GM23338 (cell line): ENCODE data around the gene DCAF5. TPM values are rescaled to one million over a fixed set of nuclear protein-coding genes. Genes with fewer than 3 reads are reported as not detected.

Source experiments
- ATAC-seq: fragments of 200-7000 bp; cut with Tn5 transposase; 3 replicates; pipeline ENCODE4 v1.9.1; 2020
- DNase-seq: peaks from one replicate; pipeline ENCODE4 v3.0.0-alpha.2; 2015; ENCODE audit warnings: low spot score
- H2AFZ ChIP-seq: fragments of 200-600 bp; sonication (generic); 2 replicates; pipeline ENCODE4 v1.8.0; 2016; ENCODE audit warnings: antibody characterized with exemption, mild to moderate bottlenecking, moderate library complexity
- H3F3A ChIP-seq: fragments of 200-600 bp; sonication (generic); replicated peaks from 2 replicates; pipeline ENCODE4 v1.8.0; 2017; ENCODE audit warnings: antibody characterized with exemption, mixed run types, low read depth
- H3K27ac ChIP-seq: fragments of 200-600 bp; sonication (generic); 2 replicates; pipeline ENCODE4 v1.6.1; 2016; ENCODE audit warnings: low read depth
- H3K27me3 ChIP-seq: fragments of 200-600 bp; sonication (generic); 2 replicates; pipeline ENCODE4 v1.8.0; 2016; ENCODE audit warnings: mild to moderate bottlenecking, mixed run types, moderate library complexity; ENCODE audit not compliant: insufficient read depth
- H3K36me3 ChIP-seq: fragments of 200-600 bp; sonication (generic); 2 replicates; pipeline ENCODE4 v1.8.0; 2016; ENCODE audit warnings: mild to moderate bottlenecking; ENCODE audit not compliant: insufficient read depth
- H3K4me1 ChIP-seq: fragments of 200-600 bp; sonication (generic); 2 replicates; pipeline ENCODE4 v1.8.0; 2016; ENCODE audit warnings: mild to moderate bottlenecking, moderate library complexity; ENCODE audit not compliant: insufficient read depth
- H3K4me2 ChIP-seq: fragments of 200-600 bp; sonication (generic); 2 replicates; pipeline ENCODE4 v1.7.1; 2017; ENCODE audit warnings: mixed run types
- H3K4me3 ChIP-seq: fragments of 200-600 bp; sonication (generic); 2 replicates; pipeline ENCODE4 v1.6.1; 2016; ENCODE audit warnings: mixed run types
- H3K79me2 ChIP-seq: fragments of 200-600 bp; sonication (generic); replicated peaks from 2 replicates; pipeline ENCODE4 v1.8.0; 2017; ENCODE audit warnings: mild to moderate bottlenecking; ENCODE audit not compliant: insufficient read depth
- H3K9me2 ChIP-seq: fragments of 200-600 bp; sonication (generic); 2 replicates; pipeline ENCODE4 v1.8.0; 2017; ENCODE audit not compliant: insufficient read depth
- H4K20me1 ChIP-seq: fragments of 200-600 bp; sonication (generic); replicated peaks from 2 replicates; pipeline ENCODE4 v1.8.0; 2017; ENCODE audit warnings: mild to moderate bottlenecking; ENCODE audit not compliant: insufficient read depth
- H3K27ac Mint-ChIP-seq: 2 replicates; pipeline ENCODE4 v1.8.0; 2020; ENCODE audit warnings: inconsistent platforms, mild to moderate bottlenecking, moderate library complexity, mixed read lengths
- H3K27me3 Mint-ChIP-seq: 3 replicates; pipeline ENCODE4 v1.8.0; 2022; ENCODE audit warnings: low read depth, mild to moderate bottlenecking, moderate library complexity, mixed read lengths, inconsistent platforms; ENCODE audit not compliant: insufficient read depth, poor library complexity
- H3K36me3 Mint-ChIP-seq: 3 replicates; pipeline ENCODE4 v1.8.0; 2021; ENCODE audit warnings: low read depth, mild to moderate bottlenecking, inconsistent platforms, moderate library complexity, mixed read lengths
- H3K4me1 Mint-ChIP-seq: 3 replicates; pipeline ENCODE4 v1.8.0; 2020; ENCODE audit warnings: mild to moderate bottlenecking, inconsistent platforms, mixed read lengths
- H3K4me3 Mint-ChIP-seq: 3 replicates; pipeline ENCODE4 v1.8.0; 2021; ENCODE audit warnings: moderate library complexity, mild to moderate bottlenecking, inconsistent platforms, mixed read lengths
- H3K9me3 Mint-ChIP-seq: 3 replicates; pipeline ENCODE4 v1.8.0; 2020; ENCODE audit warnings: moderate library complexity, mild to moderate bottlenecking, inconsistent platforms, mixed read lengths
- CREB1 ChIP-seq: fragments of 250-450 bp; sonication (Bioruptor Pico); IDR thresholded peaks from 2 replicates; pipeline ENCODE4 v1.5.0; 2020; ENCODE audit warnings: low read depth, mild to moderate bottlenecking, moderate library complexity
- ETS1 ChIP-seq: IDR thresholded peaks from 2 replicates; pipeline ENCODE4 v1.6.1; 2016; ENCODE audit warnings: antibody characterized with exemption
- EZH2 ChIP-seq: fragments of 200-600 bp; sonication (generic); IDR thresholded peaks from one replicate; pipeline ENCODE4 v1.8.0; 2017; ENCODE audit warnings: antibody characterized with exemption, mild to moderate bottlenecking, low read depth; ENCODE audit not compliant: unreplicated experiment
- EZH2phosphoT487 ChIP-seq: fragments of 200-600 bp; sonication (generic); IDR thresholded peaks from one replicate; pipeline ENCODE4 v1.8.1; 2018; ENCODE audit warnings: antibody characterized with exemption; ENCODE audit not compliant: unreplicated experiment
- JUNB ChIP-seq: IDR thresholded peaks from one replicate; pipeline ENCODE4 v1.6.1; 2016; ENCODE audit warnings: antibody characterized with exemption; ENCODE audit not compliant: unreplicated experiment
- NANOG ChIP-seq: IDR thresholded peaks from 2 replicates; pipeline ENCODE4 v1.6.1; 2016; ENCODE audit warnings: antibody characterized with exemption, borderline replicate concordance
- POLR2AphosphoS5 ChIP-seq: IDR thresholded peaks from 2 replicates; pipeline ENCODE4 v1.6.1; 2016; ENCODE audit warnings: antibody characterized with exemption, low read depth
- STAT1 ChIP-seq: IDR thresholded peaks from one replicate; pipeline ENCODE4 v1.6.1; 2016; ENCODE audit warnings: antibody characterized with exemption; ENCODE audit not compliant: unreplicated experiment
- ZNF114 ChIP-seq: fragments of 250-450 bp; sonication (Bioruptor Pico); IDR thresholded peaks from 2 replicates; pipeline ENCODE4 v1.5.0; 2020; ENCODE audit warnings: mild to moderate bottlenecking, moderate library complexity
- ZNF331 ChIP-seq: fragments of 250-450 bp; sonication (Bioruptor Pico); IDR thresholded peaks from 2 replicates; pipeline ENCODE4 v1.5.0; 2020; ENCODE audit warnings: low read depth, mild to moderate bottlenecking, moderate library complexity
- ZNF462 ChIP-seq: fragments of 250-450 bp; sonication (Bioruptor Pico); IDR thresholded peaks from 2 replicates; pipeline ENCODE4 v1.5.0; 2020; ENCODE audit warnings: mild to moderate bottlenecking, moderate library complexity
- polyA plus RNA-seq: library from polyadenylated mRNA; unstranded; fragments of >200 nt; fragmentation: Nextera tagmentation; extraction: Ambion mirVana; gene quantifications from 2 replicates; pipeline ENCODE4 v1.2.1, GENCODE V29; 2016
- total RNA-seq: library from RNA; depleted of rRNA; stranded (reverse); fragments of >200 nt; shearing (Covaris generic); gene quantifications from 2 replicates; pipeline ENCODE4 v1.2.3, GENCODE V29; 2014
- TF ChIP-seq, protein P1 (sequence below), 2 experiments: fragments of 200-600 bp in 1 of 2; sonication (generic) in 1 of 2; conservative IDR thresholded peaks; 2 replicates each; pipeline versions ENCODE4 v1.5.1 to v1.6.1; 2016 to 2017; ENCODE audit warnings: antibody characterized with exemption in 2 of 2, low read depth in 2 of 2, mild to moderate bottlenecking in 2 of 2, moderate library complexity in 1 of 2
- TF ChIP-seq, protein P2 (sequence below): IDR thresholded peaks from one replicate; pipeline ENCODE4 v1.6.1; 2018; ENCODE audit warnings: antibody characterized with exemption; ENCODE audit not compliant: unreplicated experiment

The DCAF5 gene
- total and polyA plus RNA-seq, 2 experiments from 2014 or later, result 14.0 to 15.2 TPM

- Histone ChIP-seq H3K27ac (no peak overlapping the region), H3K4me1 (peaks cover 19% of the 10 kb centered on the region), H4K20me1 (no peaks in the 10 kb centered on the region), H3F3A (0 out of 2 replicates have a peak, but pooled peaks cover 3% of the 10 kb centered on the region), H3K79me2 (no peaks in the 10 kb centered on the region), H2AFZ (no peak overlapping the region; the same call in 1 of the 2 replicates), H3K4me2 (peak overlapping the region; percentile 49), H3K4me3 (no peak overlapping the region), H3K27me3 (no peaks in the 10 kb centered on the region), H3K36me3 (no peaks in the 10 kb centered on the region), H3K9me2 (no peaks in the 10 kb centered on the region)
- no peaks in the 10 kb centered on the region for H3K36me3 Mint-ChIP-seq
- peaks cover 47% of the 10 kb centered on the region for H3K4me1 Mint-ChIP-seq
- peaks cover 18% of the 10 kb centered on the region for H3K27me3 Mint-ChIP-seq
- H3K4me3 Mint-ChIP-seq, result peak overlapping the region; percentile 13; the same call in 1 of the 3 replicates
- TF ChIP-seq JUNB, result no peak
- TF ChIP-seq, protein P1, sequence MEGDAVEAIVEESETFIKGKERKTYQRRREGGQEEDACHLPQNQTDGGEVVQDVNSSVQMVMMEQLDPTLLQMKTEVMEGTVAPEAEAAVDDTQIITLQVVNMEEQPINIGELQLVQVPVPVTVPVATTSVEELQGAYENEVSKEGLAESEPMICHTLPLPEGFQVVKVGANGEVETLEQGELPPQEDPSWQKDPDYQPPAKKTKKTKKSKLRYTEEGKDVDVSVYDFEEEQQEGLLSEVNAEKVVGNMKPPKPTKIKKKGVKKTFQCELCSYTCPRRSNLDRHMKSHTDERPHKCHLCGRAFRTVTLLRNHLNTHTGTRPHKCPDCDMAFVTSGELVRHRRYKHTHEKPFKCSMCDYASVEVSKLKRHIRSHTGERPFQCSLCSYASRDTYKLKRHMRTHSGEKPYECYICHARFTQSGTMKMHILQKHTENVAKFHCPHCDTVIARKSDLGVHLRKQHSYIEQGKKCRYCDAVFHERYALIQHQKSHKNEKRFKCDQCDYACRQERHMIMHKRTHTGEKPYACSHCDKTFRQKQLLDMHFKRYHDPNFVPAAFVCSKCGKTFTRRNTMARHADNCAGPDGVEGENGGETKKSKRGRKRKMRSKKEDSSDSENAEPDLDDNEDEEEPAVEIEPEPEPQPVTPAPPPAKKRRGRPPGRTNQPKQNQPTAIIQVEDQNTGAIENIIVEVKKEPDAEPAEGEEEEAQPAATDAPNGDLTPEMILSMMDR (conservative IDR thresholded peaks at IDR 0.05; ENCODE audit: low read depth in 2 of 2), result no peak
- no peak for TF ChIP-seq ETS1
- TF ChIP-seq EZH2phosphoT487, result no peak
- TF ChIP-seq POLR2AphosphoS5, result no peak
- peak; percentile 47; the same call in 1 of the 2 replicates for TF ChIP-seq CREB1 (CRISPR knock-in tag)
- TF ChIP-seq ZNF331, result no peak
- TF ChIP-seq ZNF114 (CRISPR knock-in tag), result no peak
- no peak for TF ChIP-seq STAT1
- no peak for TF ChIP-seq EZH2
- peak; percentile 83; the same call in 1 of the 2 replicates for TF ChIP-seq ZNF462
- no peak for TF ChIP-seq NANOG
- TF ChIP-seq, protein P2, sequence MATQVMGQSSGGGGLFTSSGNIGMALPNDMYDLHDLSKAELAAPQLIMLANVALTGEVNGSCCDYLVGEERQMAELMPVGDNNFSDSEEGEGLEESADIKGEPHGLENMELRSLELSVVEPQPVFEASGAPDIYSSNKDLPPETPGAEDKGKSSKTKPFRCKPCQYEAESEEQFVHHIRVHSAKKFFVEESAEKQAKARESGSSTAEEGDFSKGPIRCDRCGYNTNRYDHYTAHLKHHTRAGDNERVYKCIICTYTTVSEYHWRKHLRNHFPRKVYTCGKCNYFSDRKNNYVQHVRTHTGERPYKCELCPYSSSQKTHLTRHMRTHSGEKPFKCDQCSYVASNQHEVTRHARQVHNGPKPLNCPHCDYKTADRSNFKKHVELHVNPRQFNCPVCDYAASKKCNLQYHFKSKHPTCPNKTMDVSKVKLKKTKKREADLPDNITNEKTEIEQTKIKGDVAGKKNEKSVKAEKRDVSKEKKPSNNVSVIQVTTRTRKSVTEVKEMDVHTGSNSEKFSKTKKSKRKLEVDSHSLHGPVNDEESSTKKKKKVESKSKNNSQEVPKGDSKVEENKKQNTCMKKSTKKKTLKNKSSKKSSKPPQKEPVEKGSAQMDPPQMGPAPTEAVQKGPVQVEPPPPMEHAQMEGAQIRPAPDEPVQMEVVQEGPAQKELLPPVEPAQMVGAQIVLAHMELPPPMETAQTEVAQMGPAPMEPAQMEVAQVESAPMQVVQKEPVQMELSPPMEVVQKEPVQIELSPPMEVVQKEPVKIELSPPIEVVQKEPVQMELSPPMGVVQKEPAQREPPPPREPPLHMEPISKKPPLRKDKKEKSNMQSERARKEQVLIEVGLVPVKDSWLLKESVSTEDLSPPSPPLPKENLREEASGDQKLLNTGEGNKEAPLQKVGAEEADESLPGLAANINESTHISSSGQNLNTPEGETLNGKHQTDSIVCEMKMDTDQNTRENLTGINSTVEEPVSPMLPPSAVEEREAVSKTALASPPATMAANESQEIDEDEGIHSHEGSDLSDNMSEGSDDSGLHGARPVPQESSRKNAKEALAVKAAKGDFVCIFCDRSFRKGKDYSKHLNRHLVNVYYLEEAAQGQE, result no peak
- peak overlapping the region; percentile 60 for H3K27ac Mint-ChIP-seq
- ATAC-seq (peak; percentile 71), DNase-seq (peak; percentile 47)
- no peaks in the 10 kb centered on the region for H3K9me3 Mint-ChIP-seq
Observed at GRCh38 chr14:69037790-69038454, 115.0 kb downstream of the DCAF5 start.
